ENCODE results near the gene INPP4A. TPM values are rescaled to one million over a fixed set of nuclear protein-coding genes. Genes with fewer than 3 reads are reported as not detected.

INPP4A gene
- polyA plus RNA-seq, 2 of the 4 experiments (the other 2 are of a cell fraction), result 9.4 to 16.0 TPM

DNA sequence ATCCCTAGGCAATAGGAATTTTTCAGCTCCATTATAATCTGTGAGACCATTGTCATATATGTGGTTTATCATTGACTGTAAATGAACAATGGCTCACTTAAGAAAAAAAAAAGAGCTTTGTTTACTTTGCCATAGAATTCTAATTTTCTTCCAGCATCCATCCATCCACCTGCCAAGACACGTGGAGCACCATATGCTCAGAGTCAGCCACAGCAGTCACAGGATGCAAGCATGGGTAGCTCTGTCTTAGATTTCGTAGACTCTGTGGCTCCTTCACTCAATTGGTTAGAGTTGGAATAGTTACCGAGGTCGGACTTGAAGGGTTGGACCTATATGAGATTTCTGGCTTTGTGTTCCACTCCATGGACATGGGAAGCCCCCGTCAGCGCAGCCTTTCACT, 88.1 kb downstream of the INPP4A start:
- POLR2A ChIA-PET, result no interaction called here
- FAIRE-seq (no peak), ATAC-seq (no peak), DNase-seq (ENCODE audit: low read depth in 1 of 2, low spot score in 1 of 2) (no peak)
- H3K4me1 ChIP-seq, result no peaks in the 10 kb centered on the region
- H3K27ac ChIP-seq, result no peak overlapping the region
- no peak for TF ChIP-seq RCOR1 (IDR thresholded peaks at IDR 0.05; ENCODE audit: low read depth, low read length)
- TF ChIP-seq ZFP36 (IDR thresholded peaks at IDR 0.05; ENCODE audit: borderline replicate concordance, partially characterized antibody), result no peak
- TF ChIP-seq RARB (CRISPR knock-in tag; IDR thresholded peaks at IDR 0.05), result no peak
- TF ChIP-seq SREBF2 (IDR thresholded peaks at IDR 0.05), result no peak
- no peak for TF ChIP-seq ATOH8 (CRISPR knock-in tag; IDR thresholded peaks at IDR 0.05; ENCODE audit: low read depth)
- no peak for TF ChIP-seq BCL3 (IDR thresholded peaks at IDR 0.05)
- TF ChIP-seq E2F6 (IDR thresholded peaks at IDR 0.05; ENCODE audit: borderline replicate concordance, low read depth), result no peak
- TF ChIP-seq, protein P1, sequence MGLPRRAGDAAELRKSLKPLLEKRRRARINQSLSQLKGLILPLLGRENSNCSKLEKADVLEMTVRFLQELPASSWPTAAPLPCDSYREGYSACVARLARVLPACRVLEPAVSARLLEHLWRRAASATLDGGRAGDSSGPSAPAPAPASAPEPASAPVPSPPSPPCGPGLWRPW (IDR thresholded peaks at IDR 0.05), result no peak
- no peak for TF ChIP-seq POLR2AphosphoS2 (conservative IDR thresholded peaks at IDR 0.05; ENCODE audit: low read length)
- TF ChIP-seq KDM5A (IDR thresholded peaks at IDR 0.05), result no peak
- no peak for TF ChIP-seq NFE2L2 (conservative IDR thresholded peaks at IDR 0.05; ENCODE audit: low read length)
- no peak for TF ChIP-seq FOSL2 (IDR thresholded peaks at IDR 0.05)
- TF ChIP-seq FOSL2 (CRISPR knock-in tag; IDR thresholded peaks at IDR 0.05), result no peak
- TF ChIP-seq FOSB (CRISPR knock-in tag; IDR thresholded peaks at IDR 0.05), result no peak
- no peak for TF ChIP-seq TP53 (CRISPR knock-in tag; IDR thresholded peaks at IDR 0.05)
- no peak for TF ChIP-seq MAFK (IDR thresholded peaks at IDR 0.05; ENCODE audit: partially characterized antibody)
- TF ChIP-seq, protein P2, sequence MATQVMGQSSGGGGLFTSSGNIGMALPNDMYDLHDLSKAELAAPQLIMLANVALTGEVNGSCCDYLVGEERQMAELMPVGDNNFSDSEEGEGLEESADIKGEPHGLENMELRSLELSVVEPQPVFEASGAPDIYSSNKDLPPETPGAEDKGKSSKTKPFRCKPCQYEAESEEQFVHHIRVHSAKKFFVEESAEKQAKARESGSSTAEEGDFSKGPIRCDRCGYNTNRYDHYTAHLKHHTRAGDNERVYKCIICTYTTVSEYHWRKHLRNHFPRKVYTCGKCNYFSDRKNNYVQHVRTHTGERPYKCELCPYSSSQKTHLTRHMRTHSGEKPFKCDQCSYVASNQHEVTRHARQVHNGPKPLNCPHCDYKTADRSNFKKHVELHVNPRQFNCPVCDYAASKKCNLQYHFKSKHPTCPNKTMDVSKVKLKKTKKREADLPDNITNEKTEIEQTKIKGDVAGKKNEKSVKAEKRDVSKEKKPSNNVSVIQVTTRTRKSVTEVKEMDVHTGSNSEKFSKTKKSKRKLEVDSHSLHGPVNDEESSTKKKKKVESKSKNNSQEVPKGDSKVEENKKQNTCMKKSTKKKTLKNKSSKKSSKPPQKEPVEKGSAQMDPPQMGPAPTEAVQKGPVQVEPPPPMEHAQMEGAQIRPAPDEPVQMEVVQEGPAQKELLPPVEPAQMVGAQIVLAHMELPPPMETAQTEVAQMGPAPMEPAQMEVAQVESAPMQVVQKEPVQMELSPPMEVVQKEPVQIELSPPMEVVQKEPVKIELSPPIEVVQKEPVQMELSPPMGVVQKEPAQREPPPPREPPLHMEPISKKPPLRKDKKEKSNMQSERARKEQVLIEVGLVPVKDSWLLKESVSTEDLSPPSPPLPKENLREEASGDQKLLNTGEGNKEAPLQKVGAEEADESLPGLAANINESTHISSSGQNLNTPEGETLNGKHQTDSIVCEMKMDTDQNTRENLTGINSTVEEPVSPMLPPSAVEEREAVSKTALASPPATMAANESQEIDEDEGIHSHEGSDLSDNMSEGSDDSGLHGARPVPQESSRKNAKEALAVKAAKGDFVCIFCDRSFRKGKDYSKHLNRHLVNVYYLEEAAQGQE (IDR thresholded peaks at IDR 0.05), result no peak
- CTCF ChIA-PET, result interaction anchor here (2.2 kb wide), 1 partner anchor 149 kb away, joined by 4 read pairs; no protein-coding TSS in a partner anchor
- no peaks in the 10 kb centered on the region for H3K9me3 ChIP-seq
- no peak overlapping the region for H3K4me3 ChIP-seq
- WGBS (ENCODE audit: missing lambda C conversion rate), result 93% methylated on average over 6 of the region's 6 CpGs
- H3K4me2 ChIP-seq, result no peak overlapping the region

GRCh38 chr2:98533547-98533946, 88.9 kb downstream of the INPP4A start:
- POLR2A ChIA-PET, result no interaction called here
- CTCF ChIA-PET, result interaction anchor here (2.2 kb wide), 1 partner anchor 149 kb away, joined by 4 read pairs; no protein-coding TSS in a partner anchor
- no peaks in the 10 kb centered on the region for H3K9me3 ChIP-seq
- H3K27ac ChIP-seq, result no peak overlapping the region
- ATAC-seq (no peak), FAIRE-seq (no peak), DNase-seq (ENCODE audit: low read depth in 1 of 2, low spot score in 1 of 2) (no peak)
- no peak overlapping the region for H3K4me2 ChIP-seq
- TF ChIP-seq HOXB13 (CRISPR knock-in tag; IDR thresholded peaks at IDR 0.05; ENCODE audit: low read depth), result no peak
- TF ChIP-seq, protein P1 (IDR thresholded peaks at IDR 0.05), result no peak
- TF ChIP-seq FOSB (CRISPR knock-in tag; IDR thresholded peaks at IDR 0.05), result no peak
- no peak for TF ChIP-seq EHF (CRISPR knock-in tag; IDR thresholded peaks at IDR 0.05)
- no peak for TF ChIP-seq ZSCAN20 (CRISPR knock-in tag; IDR thresholded peaks at IDR 0.05)
- no peak for TF ChIP-seq POLR2AphosphoS2 (conservative IDR thresholded peaks at IDR 0.05; ENCODE audit: low read length)
- TF ChIP-seq CBX8 (IDR thresholded peaks at IDR 0.05), result no peak
- TF ChIP-seq SMC3 (IDR thresholded peaks at IDR 0.05), result no peak
- TF ChIP-seq ZFP36 (IDR thresholded peaks at IDR 0.05; ENCODE audit: borderline replicate concordance, partially characterized antibody), result no peak
- TF ChIP-seq E2F6 (IDR thresholded peaks at IDR 0.05; ENCODE audit: borderline replicate concordance, low read depth), result no peak
- no peak for TF ChIP-seq EHMT2 (IDR thresholded peaks at IDR 0.05; ENCODE audit: low read depth)
- TF ChIP-seq TP53 (CRISPR knock-in tag; IDR thresholded peaks at IDR 0.05), result no peak
- TF ChIP-seq CTCF (IDR thresholded peaks at IDR 0.05), result no peak
- TF ChIP-seq MAFK (IDR thresholded peaks at IDR 0.05; ENCODE audit: partially characterized antibody), result no peak
- no peaks in the 10 kb centered on the region for H3K4me1 ChIP-seq
- 96% methylated on average over 1 of the region's 1 CpG for WGBS (ENCODE audit: missing lambda C conversion rate)
- H3K4me3 ChIP-seq, result no peak overlapping the region
